ENCODE results near the gene BBS2.
"Not testable (repeated sequence)": the region's sequence is repeated elsewhere in the genome, so short reads cannot be mapped to it uniquely, and the experiment has no call there.

Gene BBS2

DNA sequence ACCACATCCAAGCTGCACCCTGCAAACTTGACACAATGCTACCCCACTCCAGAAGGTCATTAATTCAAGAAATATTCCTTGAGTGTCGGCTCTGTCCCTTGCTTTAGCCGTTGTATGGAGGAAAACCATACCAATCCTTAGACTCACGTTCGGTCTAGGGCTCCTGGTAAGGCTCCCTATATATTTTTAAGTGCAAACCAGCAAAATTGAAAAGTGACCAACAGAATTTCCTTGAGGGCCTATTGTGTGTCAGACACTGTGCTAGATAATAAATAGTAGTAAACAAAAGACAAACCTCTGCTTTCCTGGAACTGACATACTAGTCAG lies 390 bp upstream of the BBS2 start:
- DNase-seq = no peak

- no peak for DNase-seq
Measured at GRCh38 chr16:56518425-56518824, 1.4 kb downstream of the BBS2 start.

- no peak for DNase-seq
Measured at GRCh38 chr16:56517206-56517605, 2.6 kb downstream of the BBS2 start.

DNA sequence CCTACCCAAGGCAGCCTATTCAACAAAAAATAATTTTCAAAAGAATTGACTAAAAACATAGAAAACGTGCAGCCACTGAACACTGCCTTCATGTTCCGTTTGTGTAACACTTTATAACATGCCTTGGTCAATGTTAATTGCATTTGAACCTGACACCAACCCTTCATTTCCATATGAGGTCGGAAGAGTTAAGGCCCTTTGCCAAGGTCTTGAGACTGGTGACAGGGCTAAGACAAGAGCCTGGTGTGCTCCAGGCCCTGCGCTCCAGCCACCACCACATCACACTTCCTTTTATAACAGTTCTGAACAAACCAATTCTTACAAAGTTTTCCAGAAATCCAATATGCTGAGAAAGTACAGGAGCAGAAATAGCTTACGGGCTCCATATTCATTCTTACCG lies 4.2 kb downstream of the BBS2 start:
- DNase-seq = no peak

- DNase-seq = no peak
Measured at GRCh38 chr16:56514845-56515244, 5.0 kb downstream of the BBS2 start.

DNA sequence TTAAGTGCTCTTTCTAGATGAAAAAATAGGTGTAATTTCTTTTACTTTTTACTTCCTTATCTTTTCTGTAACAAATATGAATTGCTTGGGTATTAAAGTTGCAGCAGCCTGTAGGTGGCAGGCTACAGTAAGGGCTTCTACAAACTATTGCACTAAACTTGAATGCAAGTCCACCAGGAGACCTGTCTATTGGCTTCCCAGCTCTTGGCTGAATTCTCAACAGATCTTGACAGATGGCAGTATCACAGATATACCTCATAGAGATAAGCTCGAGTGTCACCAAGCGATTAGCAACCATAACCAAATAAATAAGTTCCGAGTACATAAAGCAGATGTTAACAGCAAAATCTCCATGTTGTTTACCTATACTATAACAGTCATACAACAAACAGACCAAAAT lies 5.9 kb downstream of the BBS2 start:
- DNase-seq = no peak

DNA sequence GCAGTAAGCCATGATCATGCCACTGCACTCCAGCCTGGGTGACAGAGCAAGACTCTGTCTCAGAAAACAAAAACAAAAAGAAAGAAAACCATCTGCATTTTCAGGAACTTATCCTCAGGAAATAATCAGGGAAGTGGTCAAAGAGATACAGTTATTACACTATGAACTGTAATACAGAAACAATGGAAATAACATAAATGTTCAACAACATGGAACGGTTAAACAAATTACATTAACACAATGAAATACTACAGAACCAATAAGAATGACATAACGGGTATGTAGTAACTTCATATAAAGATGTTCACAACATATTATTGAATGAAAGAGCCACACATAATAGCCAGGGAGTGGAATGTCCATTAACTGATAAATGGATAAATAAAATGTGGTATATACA lies 6.7 kb downstream of the BBS2 start:
- no peak for DNase-seq

- DNase-seq = no peak
Measured at GRCh38 chr16:56512025-56512424, 7.8 kb downstream of the BBS2 start.

GRCh38 chr16:56510544-56510943 lies 9.3 kb downstream of the BBS2 start:
- DNase-seq = no peak

- no peak for DNase-seq
Measured at GRCh38 chr16:56506941-56507340, 12.9 kb downstream of the BBS2 start.

GRCh38 chr16:56505181-56505580 lies 14.6 kb downstream of the BBS2 start:
- no peak for DNase-seq

GRCh38 chr16:56493815-56494214 lies 26.0 kb downstream of the BBS2 start:
- no peak for DNase-seq

GRCh38 chr16:56493126-56493525 lies 26.7 kb downstream of the BBS2 start:
- DNase-seq = no peak

GRCh38 chr16:56491657-56492261 lies 28.1 kb downstream of the BBS2 start:
- DNase-seq = no peak

- DNase-seq = not testable (repeated sequence)
Measured at GRCh38 chr16:56488868-56489267, 31.0 kb downstream of the BBS2 start.

DNA sequence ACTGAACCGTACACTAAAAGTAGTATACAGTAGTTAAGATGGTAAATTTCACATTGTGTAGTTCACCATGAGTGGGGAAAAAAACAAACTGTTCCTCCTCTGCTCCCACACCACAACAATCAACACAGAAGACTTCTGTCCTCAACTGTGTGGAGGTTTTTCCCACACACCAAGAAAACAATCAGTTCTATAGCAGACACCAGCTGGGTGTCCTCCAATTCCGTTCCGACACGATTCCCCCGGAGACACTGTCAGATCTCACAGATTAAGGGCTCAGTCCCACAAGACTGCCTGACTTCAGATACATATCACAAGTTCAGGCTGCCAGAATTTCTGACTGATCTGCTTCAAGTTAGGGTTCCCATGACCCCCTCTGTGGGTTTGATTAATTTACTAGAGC lies 31.8 kb downstream of the BBS2 start:
- DNase-seq = no peak

GRCh38 chr16:56483394-56483793 lies 36.4 kb downstream of the BBS2 start:
- DNase-seq = no peak

DNA sequence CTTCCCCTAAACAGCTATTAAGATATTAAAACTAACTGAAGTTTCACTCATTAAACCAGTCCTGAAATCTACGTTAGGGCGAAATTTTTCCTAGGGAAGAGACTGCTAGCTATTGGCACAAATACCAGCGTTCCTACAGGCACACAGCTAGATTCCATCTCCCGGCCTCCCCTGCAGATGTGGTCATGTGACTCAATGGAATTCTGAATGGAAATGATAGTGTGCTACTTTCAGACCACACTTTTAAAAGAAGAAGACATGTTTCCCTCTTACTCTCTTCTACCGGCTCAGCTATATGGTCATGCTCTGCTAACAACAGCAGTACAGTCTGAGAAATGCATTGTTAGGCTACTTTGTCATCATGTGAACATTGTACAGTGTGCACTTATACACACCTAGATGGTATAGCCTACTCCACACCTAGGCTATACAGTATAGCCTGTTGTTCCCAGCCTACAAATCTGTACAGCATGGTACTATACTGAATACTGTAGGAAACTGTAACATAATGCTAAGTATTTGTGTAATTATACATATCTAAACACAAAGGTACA lies 37.1 kb downstream of the BBS2 start:
- no peak for DNase-seq

GRCh38 chr16:56481468-56482122 lies 38.2 kb downstream of the BBS2 start:
- no peak for DNase-seq

DNA sequence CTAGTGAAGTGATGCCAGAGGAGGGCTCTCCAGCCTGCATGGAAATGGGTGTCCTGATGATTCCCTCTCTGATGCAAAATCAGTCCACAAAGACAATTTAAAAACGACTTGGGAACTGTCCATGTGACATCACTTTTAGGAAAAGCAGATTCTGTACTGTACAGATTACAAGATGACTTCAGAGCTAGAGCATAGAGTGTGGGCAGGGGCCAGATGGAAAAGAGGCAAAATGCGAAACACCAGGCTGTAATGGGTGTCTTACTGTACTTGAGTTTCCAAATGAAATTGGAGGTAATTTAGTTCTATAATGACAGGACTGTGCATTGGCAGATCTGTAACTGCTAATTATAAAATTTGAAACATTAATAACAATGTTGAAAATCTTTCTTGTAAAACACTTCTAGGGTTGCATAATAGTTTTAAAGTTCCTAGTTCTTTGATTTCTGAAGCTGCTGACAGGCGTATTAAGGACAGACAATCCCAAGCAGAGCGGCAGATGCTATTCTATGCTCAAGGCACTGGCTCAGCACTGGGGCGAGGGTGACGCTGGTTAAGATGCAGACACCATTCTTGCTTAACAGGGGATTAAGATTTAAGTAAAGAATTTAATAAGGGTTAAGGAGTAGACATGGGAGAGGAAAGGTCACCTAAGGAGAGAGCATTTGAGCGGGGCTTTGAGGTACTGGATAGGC lies 38.9 kb downstream of the BBS2 start:
- DNase-seq = no peak

DNA sequence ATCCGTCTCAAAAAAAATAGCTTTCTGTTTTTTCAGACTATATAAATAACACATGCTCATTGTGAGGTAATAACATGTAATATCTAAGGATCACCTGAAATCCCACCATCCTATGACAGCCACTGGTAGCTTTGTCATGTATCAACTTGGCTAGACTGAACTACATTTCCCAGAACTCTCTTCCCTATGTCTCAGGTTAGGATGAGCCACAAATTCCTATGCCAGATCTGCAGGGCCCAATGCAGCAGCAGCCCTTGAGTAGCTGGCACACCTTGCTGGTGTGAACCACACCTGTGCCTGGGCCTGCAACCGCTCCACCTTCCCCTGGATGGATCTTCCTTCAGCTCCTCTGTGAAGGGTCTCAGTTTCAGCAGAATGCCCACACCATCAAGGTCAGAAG lies 40.4 kb downstream of the BBS2 start:
- DNase-seq = no peak

- DNase-seq = no peak
Measured at GRCh38 chr16:56478281-56479049, 41.4 kb downstream of the BBS2 start.

- DNase-seq = no peak
Measured at GRCh38 chr16:56477096-56477878, 42.5 kb downstream of the BBS2 start.

All from NCI-H2029 treated with DMSO at 0.1 percent for 48 hours (cell line).